ENCODE results near the gene XPA.

Gene XPA

DNA sequence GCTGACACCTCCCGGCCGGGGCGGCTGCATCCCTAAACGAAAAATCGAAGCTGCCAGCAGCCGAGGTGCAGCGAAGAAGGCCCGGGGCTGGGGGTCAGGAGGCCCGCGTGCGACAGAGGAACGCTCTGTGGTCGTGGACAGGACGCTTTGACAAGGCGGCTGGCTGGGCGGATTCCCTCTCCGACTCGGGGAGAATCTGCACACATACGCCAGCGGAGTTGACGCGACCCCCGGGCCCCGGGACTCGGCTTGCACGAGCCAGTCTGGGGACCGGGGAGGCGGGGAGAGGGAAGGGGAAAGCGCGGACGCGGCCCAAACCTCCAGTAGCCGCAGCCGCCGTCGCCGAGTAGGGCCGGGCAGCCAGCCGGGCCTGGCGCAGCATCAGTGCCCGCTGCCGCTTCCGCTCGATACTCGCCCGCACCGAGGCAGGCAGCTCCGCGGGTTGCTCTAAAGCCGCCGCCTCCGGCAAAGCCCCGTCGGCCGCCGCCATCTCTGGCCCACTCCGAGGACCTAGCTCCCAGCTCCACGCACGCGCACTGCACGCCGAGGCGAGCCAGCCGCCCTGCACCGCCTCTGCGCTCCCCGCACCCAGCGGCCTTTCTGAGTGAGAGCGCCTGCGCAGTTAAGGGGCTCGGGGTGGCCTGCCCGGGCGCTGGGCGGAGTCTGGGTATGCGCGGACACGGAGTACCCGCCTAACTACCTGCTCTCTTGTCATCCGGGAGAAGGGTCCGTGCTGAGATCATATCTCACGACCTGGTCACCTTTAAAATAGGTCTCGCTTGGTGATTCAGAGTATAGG is at the start of gene XPA:
Gene XPA, minus strand, starts transcription at position 538 of the 799 bp plus-strand sequence. Its CDS starts 48 bp downstream, at position 490.
- TF ChIP-seq, protein P1, sequence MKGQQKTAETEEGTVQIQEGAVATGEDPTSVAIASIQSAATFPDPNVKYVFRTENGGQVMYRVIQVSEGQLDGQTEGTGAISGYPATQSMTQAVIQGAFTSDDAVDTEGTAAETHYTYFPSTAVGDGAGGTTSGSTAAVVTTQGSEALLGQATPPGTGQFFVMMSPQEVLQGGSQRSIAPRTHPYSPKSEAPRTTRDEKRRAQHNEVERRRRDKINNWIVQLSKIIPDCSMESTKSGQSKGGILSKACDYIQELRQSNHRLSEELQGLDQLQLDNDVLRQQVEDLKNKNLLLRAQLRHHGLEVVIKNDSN (IDR thresholded peaks at IDR 0.05) = no peak; the same call in 1 of the 2 replicates
- TF ChIP-seq MAX (IDR thresholded peaks at IDR 0.05) (peak; percentile 65), TCF12 (IDR thresholded peaks at IDR 0.05; ENCODE audit: low read depth) (peak; percentile 55), EP300 (IDR thresholded peaks at IDR 0.05; ENCODE audit: borderline replicate concordance) (0 out of 2 replicates have a peak, but pooled peaks have one; percentile 51), TAF1 (IDR thresholded peaks at IDR 0.05; ENCODE audit: low read depth) (peak; percentile 89), ZBTB7A (IDR thresholded peaks at IDR 0.05; ENCODE audit: low read depth) (peak; percentile 75; the same call in 1 of the 2 replicates), RAD21 (IDR thresholded peaks at IDR 0.05; ENCODE audit: low read depth) (no peak), YY1 (IDR thresholded peaks at IDR 0.05; ENCODE audit: low read depth) (peak; percentile 89)

GRCh38 chr9:97744710-97745708 is 47.9 kb upstream of the XPA start:
- TF ChIP-seq RAD21 (IDR thresholded peaks at IDR 0.05; ENCODE audit: low read depth) (no peak), TEAD4 (IDR thresholded peaks at IDR 0.05) (no peak), CREB1 (IDR thresholded peaks at IDR 0.05; ENCODE audit: low read depth) (no peak), EP300 (IDR thresholded peaks at IDR 0.05; ENCODE audit: borderline replicate concordance) (no peak), MAX (IDR thresholded peaks at IDR 0.05) (no peak), REST (IDR thresholded peaks at IDR 0.05; ENCODE audit: low read depth) (peak; percentile 92), FOXM1 (IDR thresholded peaks at IDR 0.05; ENCODE audit: borderline replicate concordance, low read depth) (no peak)
- TF ChIP-seq, protein P1 (IDR thresholded peaks at IDR 0.05) = no peak

- TF ChIP-seq RAD21 (IDR thresholded peaks at IDR 0.05; ENCODE audit: low read depth) (no peak), NFIC (IDR thresholded peaks at IDR 0.05) (peak; percentile 29; the same call in 1 of the 2 replicates)
Observed at GRCh38 chr9:97742545-97742944, 45.4 kb upstream of the XPA start.

DNA sequence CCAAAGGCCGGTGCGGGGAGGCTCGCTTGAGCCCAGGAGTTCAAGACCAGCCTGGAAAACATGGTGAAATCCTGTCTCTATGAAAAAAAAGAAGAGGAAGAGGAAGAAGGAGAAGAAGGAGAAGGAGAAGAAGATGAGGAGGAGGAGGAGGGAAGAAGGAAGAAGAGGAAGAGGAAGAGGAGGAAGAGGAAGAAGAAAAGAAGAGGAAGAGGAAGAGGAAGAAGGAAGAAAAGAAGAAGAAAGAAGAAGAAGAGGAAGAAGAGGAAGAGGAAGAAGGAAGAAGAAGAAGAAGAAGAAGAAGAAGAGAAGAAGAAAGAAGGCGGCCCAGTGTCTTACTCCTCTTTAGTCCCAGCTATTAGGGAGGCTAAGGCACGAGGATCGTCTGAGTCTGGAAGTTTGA is 44.8 kb upstream of the XPA start:
- TF ChIP-seq MAX (IDR thresholded peaks at IDR 0.05) (no peak), CREB1 (IDR thresholded peaks at IDR 0.05; ENCODE audit: low read depth) (no peak)

GRCh38 chr9:97740848-97741821 is 44.0 kb upstream of the XPA start:
- TF ChIP-seq ZBTB7A (IDR thresholded peaks at IDR 0.05; ENCODE audit: low read depth) (peak; percentile 67; the same call in 1 of the 2 replicates), MAX (IDR thresholded peaks at IDR 0.05) (peak; percentile 17; the same call in 1 of the 2 replicates)
- TF ChIP-seq, protein P1 (IDR thresholded peaks at IDR 0.05) = no peak

DNA sequence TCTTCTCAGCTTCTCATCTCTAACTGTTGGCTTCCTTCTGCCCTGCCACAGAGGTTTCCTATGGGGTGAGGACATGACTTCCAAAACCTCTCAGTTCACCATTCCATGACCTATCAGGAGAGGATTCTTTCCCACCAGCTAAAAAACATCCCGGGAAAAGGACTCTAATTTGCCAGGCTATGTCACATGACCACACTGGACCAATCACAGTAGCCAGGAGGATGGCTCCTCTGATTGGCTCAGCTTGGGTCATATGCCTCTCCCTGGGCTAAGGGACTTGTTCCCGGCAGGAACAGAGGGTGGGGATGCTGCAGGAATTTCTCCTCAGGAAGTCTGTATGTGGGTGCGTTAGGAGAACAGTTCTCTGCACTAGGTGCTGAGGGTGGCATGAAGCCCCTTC is 40.3 kb upstream of the XPA start:
- no peak for TF ChIP-seq EP300 (IDR thresholded peaks at IDR 0.05; ENCODE audit: borderline replicate concordance)
- TF ChIP-seq, protein P1 (IDR thresholded peaks at IDR 0.05) = peak; percentile 92
- no peak for TF ChIP-seq TEAD4 (IDR thresholded peaks at IDR 0.05)
